Tibial artery (tissue), 4 donors: ENCODE measurements around the gene MCCC1.
A peak's percentile ranks its signal among the peaks of the same experiment; 100 is the strongest.

Experiments
- DNase-seq, 2 donors: peaks; one replicate each; pipeline ENCODE4 v3.0.0-alpha.2; 2019
- H3K27ac ChIP-seq, 2 donors: fragments of 200-600 bp; sonication (generic) in 1 of 2; 1 replicate in 1 of 2; 2 replicates in 1 of 2; pipeline ENCODE4 v1.5.1; 2018 to 2019; ENCODE audit warnings: mild to moderate bottlenecking in 1 of 2
- H3K27me3 ChIP-seq, 2 donors: fragments of 200-600 bp; sonication (generic) in 1 of 2; one replicate each; pipeline versions ENCODE4 v1.5.1 to v1.6.0; 2016 to 2019
- H3K36me3 ChIP-seq, 3 donors: fragments of 200-600 bp; sonication (generic) in 2 of 3; one replicate each; pipeline ENCODE4 v1.5.1; 2016 to 2019; ENCODE audit warnings: mild to moderate bottlenecking in 2 of 3
- H3K4me1 ChIP-seq, 4 donors: fragments of 200-600 bp; sonication (generic) in 2 of 4; 1 replicate in 3 of 4; 2 replicates in 1 of 4; pipeline ENCODE4 v1.5.1; 2016 to 2019
- H3K4me3 ChIP-seq, 2 donors: fragments of 200-600 bp; sonication (generic) in 1 of 2; 1 replicate in 1 of 2; 2 replicates in 1 of 2; pipeline ENCODE4 v1.5.1; 2018 to 2019; ENCODE audit warnings: mild to moderate bottlenecking in 2 of 2
- H3K9me3 ChIP-seq, 3 donors: fragments of 200-600 bp; sonication (generic) in 1 of 3; one replicate each; pipeline ENCODE4 v1.5.1; 2016 to 2019
- CTCF ChIP-seq, 2 experiments: fragments of 200-600 bp in 1 of 2; fragments of 450-650 bp in 1 of 2; IDR thresholded peaks; one replicate each; pipeline ENCODE4 v1.5.1; 2017 to 2019; ENCODE audit warnings: antibody characterized with exemption in 2 of 2, mild to moderate bottlenecking in 1 of 2, moderate library complexity in 1 of 2
- intact Hi-C: fragments of 100-400 bp; cut with DNase I; formaldehyde crosslinking; loops from one replicate; pipeline ENCODE4 v1.15.0; 2023; ENCODE audit warnings: low total_unique reads

Gene MCCC1

GRCh38 chr3:183087184-183087583 is 12.1 kb downstream of the MCCC1 start:
- intact Hi-C loops, result no loop called here
- Histone ChIP-seq H3K36me3 (peaks cover 52 to 89% (median 57%) of the 10 kb centered on the region in 3 donors), H3K27me3 (no peaks in the 10 kb centered on the region), H3K4me3 (no peak overlapping the region), H3K9me3 (no peaks in the 10 kb centered on the region), H3K27ac (no peak overlapping the region), H3K4me1 (no peaks in the 10 kb centered on the region)
- no peak for TF ChIP-seq CTCF (IDR thresholded peaks at IDR 0.05)
- DNase-seq, result no peak

DNA sequence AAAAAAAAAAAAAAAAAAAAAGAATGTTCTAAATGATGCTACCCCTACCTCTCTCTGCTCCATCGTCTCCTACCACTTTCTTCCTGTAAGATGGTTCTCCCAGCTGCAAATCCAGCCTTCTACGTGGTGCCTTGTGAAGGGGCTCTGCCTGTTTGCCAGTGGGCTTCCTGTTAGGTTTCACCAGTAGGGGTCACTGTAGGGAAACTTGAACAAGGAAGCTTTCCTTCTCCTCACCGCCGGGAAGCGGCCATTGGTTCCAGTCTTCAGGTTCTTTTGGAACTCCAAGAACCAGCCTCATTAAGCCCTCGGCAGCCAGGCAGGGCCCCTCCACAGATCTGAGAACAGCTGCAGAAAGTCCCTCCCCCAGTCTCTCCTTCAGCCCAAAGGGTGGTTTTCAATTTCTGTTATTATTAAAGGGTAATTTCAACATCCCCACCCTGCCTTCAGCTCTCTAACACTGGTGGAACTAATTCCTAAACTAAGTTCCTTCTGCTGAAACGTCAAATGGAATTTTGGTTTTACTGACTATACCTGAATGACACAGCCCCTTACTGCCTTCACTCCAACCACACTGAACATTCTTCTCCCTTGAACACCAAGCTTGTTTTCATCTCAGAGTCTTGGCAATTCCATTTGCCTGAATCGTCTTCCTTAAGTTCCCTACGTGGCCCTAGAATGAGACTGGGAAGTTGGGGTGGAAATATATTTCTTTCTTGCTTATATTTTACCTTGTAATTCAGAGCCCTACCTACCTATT is 13.5 kb downstream of the MCCC1 start:
- peaks cover 51 to 88% (median 52%) of the 10 kb centered on the region in 3 donors for H3K36me3 ChIP-seq
- intact Hi-C loops, result no loop called here
- H3K27ac ChIP-seq, result no peak overlapping the region
- no peaks in the 10 kb centered on the region for H3K4me1 ChIP-seq
- no peaks in the 10 kb centered on the region for H3K27me3 ChIP-seq
- DNase-seq, result no peak
- no peak overlapping the region for H3K4me3 ChIP-seq
- no peaks in the 10 kb centered on the region for H3K9me3 ChIP-seq
- peak; percentile 9 to 19 for TF ChIP-seq CTCF (IDR thresholded peaks at IDR 0.05)

DNA sequence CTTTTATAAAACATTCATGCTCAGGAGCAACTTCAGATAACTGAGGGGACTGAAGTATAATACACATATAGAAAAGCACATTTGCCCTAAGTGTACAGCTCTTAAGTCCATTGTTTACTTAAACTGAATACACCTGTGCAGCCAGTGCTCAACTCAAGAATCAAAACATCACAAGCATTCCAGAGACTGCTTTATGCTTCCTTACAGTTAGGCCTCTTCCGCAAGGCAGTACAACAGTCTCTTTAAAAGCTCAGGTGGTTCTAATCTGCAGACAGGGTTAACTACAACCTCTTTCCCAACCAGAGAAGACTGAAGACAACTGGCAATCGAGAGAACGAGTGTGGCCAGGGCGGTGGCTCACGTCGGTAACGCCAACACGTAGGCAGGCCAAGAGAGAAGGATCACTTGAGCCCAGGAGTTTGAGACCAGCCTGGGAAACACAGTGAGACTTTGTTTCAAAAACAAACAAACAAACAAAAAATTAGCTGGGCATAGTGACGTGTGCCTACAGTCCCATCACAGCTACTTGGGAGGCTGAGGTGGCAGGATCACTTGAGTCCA is 16.9 kb downstream of the MCCC1 start:
- intact Hi-C loops, result no loop called here
- H3K4me1 ChIP-seq, result no peaks in the 10 kb centered on the region
- peaks cover 56 to 78% (median 64%) of the 10 kb centered on the region in 3 donors for H3K36me3 ChIP-seq
- no peaks in the 10 kb centered on the region for H3K27me3 ChIP-seq
- H3K9me3 ChIP-seq, result no peaks in the 10 kb centered on the region
- no peak overlapping the region for H3K27ac ChIP-seq
- DNase-seq, result no peak
- no peak for TF ChIP-seq CTCF (IDR thresholded peaks at IDR 0.05)
- no peak overlapping the region for H3K4me3 ChIP-seq

DNA sequence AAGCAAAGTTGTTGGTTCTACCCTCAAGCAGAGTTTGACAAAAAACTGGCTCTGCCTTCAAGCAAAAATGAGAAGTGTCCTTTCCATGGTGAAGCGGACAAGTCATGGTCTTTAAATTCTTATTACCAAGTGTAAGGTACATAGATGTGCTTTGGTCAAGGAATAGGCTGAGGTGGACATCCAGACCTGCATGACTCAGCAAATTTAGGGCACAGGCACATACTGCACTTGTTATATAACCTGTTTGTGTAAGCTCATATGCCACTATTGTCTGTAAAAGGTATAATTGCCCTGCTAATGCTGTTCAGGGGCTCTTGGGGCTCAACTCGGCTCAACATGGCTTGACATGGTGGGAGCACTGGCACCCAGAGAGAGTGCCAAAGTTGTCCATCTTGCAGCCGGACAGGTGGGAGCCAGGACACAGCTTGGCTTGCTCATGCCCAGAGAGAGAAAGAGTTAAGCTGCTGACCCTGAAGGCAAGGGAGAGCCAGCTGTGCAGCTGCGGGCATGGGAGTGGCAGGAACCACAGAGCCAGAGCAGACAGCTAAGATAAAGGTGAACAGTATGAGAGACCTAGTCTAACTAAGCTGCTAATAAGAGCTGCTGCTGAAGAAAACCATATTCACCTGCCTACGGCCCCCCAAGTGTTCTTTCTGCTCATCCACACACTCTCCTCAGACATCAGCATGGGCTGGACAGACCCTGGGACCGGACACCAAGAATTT is 17.7 kb downstream of the MCCC1 start:
- no peaks in the 10 kb centered on the region for H3K9me3 ChIP-seq
- TF ChIP-seq CTCF (IDR thresholded peaks at IDR 0.05), result no peak
- H3K36me3 ChIP-seq, result peaks cover 56 to 70% (median 56%) of the 10 kb centered on the region in 3 donors
- H3K4me3 ChIP-seq, result no peak overlapping the region
- H3K27ac ChIP-seq, result no peak overlapping the region
- intact Hi-C loops, result no loop called here
- no peaks in the 10 kb centered on the region for H3K4me1 ChIP-seq
- no peaks in the 10 kb centered on the region for H3K27me3 ChIP-seq
- no peak for DNase-seq

- Histone ChIP-seq H3K36me3 (peaks cover 47 to 62% (median 51%) of the 10 kb centered on the region in 3 donors), H3K4me1 (no peaks in the 10 kb centered on the region), H3K27ac (no peak overlapping the region), H3K9me3 (no peaks in the 10 kb centered on the region), H3K4me3 (no peak overlapping the region), H3K27me3 (no peaks in the 10 kb centered on the region)
- TF ChIP-seq CTCF (IDR thresholded peaks at IDR 0.05), result no peak
- intact Hi-C loops, result no loop called here
- DNase-seq, result no peak
Measured at GRCh38 chr3:183080628-183081027, 18.7 kb downstream of the MCCC1 start.
